Endodermal cell (in vitro differentiated cells): Measurements from ENCODE around the gene HOXD8. TPM values are rescaled to one million over a fixed set of nuclear protein-coding genes. Genes with fewer than 3 reads are reported as not detected.

Source experiments
- DNase-seq: peaks from one replicate; pipeline ENCODE4 v3.0.0-alpha.2; 2017
- H3K27ac ChIP-seq: 2 replicates; pipeline ENCODE4 v1.5.1; 2013; ENCODE audit warnings: mild to moderate bottlenecking, low read depth, low read length, moderate library complexity
- H3K27me3 ChIP-seq: 2 replicates; pipeline ENCODE4 v1.6.1; 2013; ENCODE audit warnings: mild to moderate bottlenecking, low read length, moderate library complexity; ENCODE audit not compliant: insufficient read depth, control insufficient read depth, poor library complexity, severe bottlenecking
- H3K36me3 ChIP-seq: 2 replicates; pipeline ENCODE4 v1.7.0; 2013; ENCODE audit warnings: mild to moderate bottlenecking, low read length, moderate library complexity; ENCODE audit not compliant: control insufficient read depth, insufficient read depth
- H3K4me1 ChIP-seq: one replicate; pipeline ENCODE4 v1.7.0; 2013; ENCODE audit warnings: low read length; ENCODE audit not compliant: control insufficient read depth, insufficient read depth
- H3K4me3 ChIP-seq: 2 replicates; pipeline ENCODE4 v1.5.1; 2013; ENCODE audit warnings: mild to moderate bottlenecking, low read length, moderate library complexity
- H3K9ac ChIP-seq: 2 replicates; pipeline ENCODE4 v1.6.1; 2013; ENCODE audit warnings: mild to moderate bottlenecking, low read length, moderate library complexity; ENCODE audit not compliant: poor library complexity, severe bottlenecking; ENCODE audit errors: extremely low read depth
- H3K9me3 ChIP-seq: 2 replicates; pipeline ENCODE4 v1.6.1; 2013; ENCODE audit warnings: mild to moderate bottlenecking, low read length, moderate library complexity; ENCODE audit not compliant: control insufficient read depth
- H3K27ac Mint-ChIP-seq: 2 replicates; pipeline ENCODE4 v1.8.0; 2020; ENCODE audit warnings: mixed read lengths
- H3K27me3 Mint-ChIP-seq: 2 replicates; pipeline ENCODE4 v1.8.0; 2021; ENCODE audit warnings: mild to moderate bottlenecking, mixed read lengths; ENCODE audit not compliant: insufficient read depth
- H3K36me3 Mint-ChIP-seq: 2 replicates; pipeline ENCODE4 v1.8.0; 2020; ENCODE audit warnings: low read depth, mixed read lengths
- H3K4me1 Mint-ChIP-seq: 2 replicates; pipeline ENCODE4 v1.8.0; 2020; ENCODE audit warnings: mixed read lengths
- H3K4me3 Mint-ChIP-seq: 2 replicates; pipeline ENCODE4 v1.8.0; 2020; ENCODE audit warnings: mild to moderate bottlenecking, moderate library complexity, mixed read lengths
- H3K9me3 Mint-ChIP-seq: 2 replicates; pipeline ENCODE4 v1.8.0; 2020; ENCODE audit warnings: mild to moderate bottlenecking, mixed read lengths
- WGBS, 2 experiments: methylation state at CpG; one replicate each; pipeline versions ENCODE4 v1.1.5 to v1.1.7; 2013; ENCODE audit warnings: missing lambda C conversion rate in 2 of 2, mixed read lengths in 1 of 2; ENCODE audit not compliant: insufficient coverage in 1 of 2, insufficient read length in 1 of 2; 5-methylcytosine and 5-hydroxymethylcytosine counted together
- microRNA-seq: library from miRNA; unstranded; fragments of <30 nt; microRNA quantifications from one replicate; pipeline ENCODE4 v1.2.0, GENCODE V29; 2020; ENCODE audit warnings: borderline microRNAs expressed
- total RNA-seq, 2 donors: library from RNA; stranded (reverse); fragmentation: NEBNext Ultra II Directional in 1 of 2; extraction: Animal tissue kit (Norgen Biotek cat#: 25700) in 1 of 2; gene quantifications; 2 replicates in 1 of 2; 3 replicates in 1 of 2; pipeline ENCODE4 v1.2.1, GENCODE V29; 2021
- TF ChIP-seq, protein P1 (sequence below): fragments of 200-600 bp; sonication (generic); conservative IDR thresholded peaks from 2 replicates; pipeline ENCODE4 v1.5.0; 2021; ENCODE audit warnings: antibody characterized with exemption, mild to moderate bottlenecking

HOXD8 gene
- total RNA-seq, 2 donors from 2014 or later: not detected

DNA sequence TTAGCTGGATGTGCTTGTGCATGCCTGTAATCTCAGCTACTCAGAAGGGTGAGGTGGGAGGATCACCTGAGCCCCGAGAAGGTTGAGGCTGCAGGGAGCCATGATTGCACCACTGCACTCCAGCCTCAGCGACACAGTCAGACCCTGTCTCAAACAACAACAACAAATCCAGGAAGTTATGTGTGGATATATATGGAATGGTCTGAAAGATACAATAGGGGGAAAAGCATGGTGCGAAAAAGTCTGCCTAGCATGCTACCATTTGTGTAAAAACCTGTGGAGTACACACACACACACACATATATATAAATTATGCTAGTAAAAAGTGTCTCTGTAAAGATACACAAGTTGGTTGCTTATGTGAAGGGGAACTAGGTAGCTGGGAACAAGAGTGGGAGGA lies 52.0 kb downstream of the HOXD8 start:
- peaks cover 100% of the 10 kb centered on the region for H3K27me3 Mint-ChIP-seq
- Histone ChIP-seq H3K36me3 (no peaks in the 10 kb centered on the region), H3K4me3 (no peak overlapping the region), H3K9me3 (no peaks in the 10 kb centered on the region), H3K27me3 (peaks cover 100% of the 10 kb centered on the region), H3K4me1 (no peaks in the 10 kb centered on the region), H3K27ac (no peak overlapping the region), H3K9ac (no peak overlapping the region)
- peaks cover 2% of the 10 kb centered on the region for H3K4me1 Mint-ChIP-seq
- WGBS, 2 experiments: 69 to 100% methylated on average over 1 of the region's 3 CpGs
- no peak overlapping the region for H3K27ac Mint-ChIP-seq
- H3K9me3 Mint-ChIP-seq: no peaks in the 10 kb centered on the region
- H3K4me3 Mint-ChIP-seq: no peak overlapping the region
- TF ChIP-seq, protein P1, sequence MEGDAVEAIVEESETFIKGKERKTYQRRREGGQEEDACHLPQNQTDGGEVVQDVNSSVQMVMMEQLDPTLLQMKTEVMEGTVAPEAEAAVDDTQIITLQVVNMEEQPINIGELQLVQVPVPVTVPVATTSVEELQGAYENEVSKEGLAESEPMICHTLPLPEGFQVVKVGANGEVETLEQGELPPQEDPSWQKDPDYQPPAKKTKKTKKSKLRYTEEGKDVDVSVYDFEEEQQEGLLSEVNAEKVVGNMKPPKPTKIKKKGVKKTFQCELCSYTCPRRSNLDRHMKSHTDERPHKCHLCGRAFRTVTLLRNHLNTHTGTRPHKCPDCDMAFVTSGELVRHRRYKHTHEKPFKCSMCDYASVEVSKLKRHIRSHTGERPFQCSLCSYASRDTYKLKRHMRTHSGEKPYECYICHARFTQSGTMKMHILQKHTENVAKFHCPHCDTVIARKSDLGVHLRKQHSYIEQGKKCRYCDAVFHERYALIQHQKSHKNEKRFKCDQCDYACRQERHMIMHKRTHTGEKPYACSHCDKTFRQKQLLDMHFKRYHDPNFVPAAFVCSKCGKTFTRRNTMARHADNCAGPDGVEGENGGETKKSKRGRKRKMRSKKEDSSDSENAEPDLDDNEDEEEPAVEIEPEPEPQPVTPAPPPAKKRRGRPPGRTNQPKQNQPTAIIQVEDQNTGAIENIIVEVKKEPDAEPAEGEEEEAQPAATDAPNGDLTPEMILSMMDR: no peak
- DNase-seq: peak; percentile 16
- no peaks in the 10 kb centered on the region for H3K36me3 Mint-ChIP-seq

Small RNA genes lying within 50 kb of the gene (microRNA-seq; reads per million reads assigned to microRNA genes)
- 17.6 reads per million, percentile 54 among the genes with 10 or more reads in this experiment for gene MIR10B

Other genes starting within 250 kb of the HOXD8 start
- gene LNPK, start 127.4 kb upstream of the HOXD8 start, total RNA-seq: 10 to 100 TPM; 15.0 to 20.2 TPM
- not detected for gene EVX2, start 45.7 kb upstream of the HOXD8 start, total RNA-seq
- gene HOXD13, start 37.0 kb upstream of the HOXD8 start, total RNA-seq: under 1 TPM; 0.11 to 0.40 TPM
- gene HOXD12, start 29.9 kb upstream of the HOXD8 start, total RNA-seq: not detected
- gene HOXD11, start 22.4 kb upstream of the HOXD8 start, total RNA-seq: not detected
- gene HOXD10, start 12.9 kb upstream of the HOXD8 start, total RNA-seq: not detected
- not detected for gene HOXD9, start 7.0 kb upstream of the HOXD8 start, total RNA-seq
- not detected for gene HOXD4, start 21.8 kb downstream of the HOXD8 start, total RNA-seq
- not detected for gene HOXD3, start 27.6 kb downstream of the HOXD8 start, total RNA-seq
- gene HOXD1, start 59.0 kb downstream of the HOXD8 start, total RNA-seq: under 1 TPM; 0.18 TPM
- gene MTX2, start 139.7 kb downstream of the HOXD8 start, total RNA-seq: 10 to 100 TPM; 34.1 to 42.3 TPM